ENCODE data around the gene CCDC174.

GRCh38 chr3:14634763-14635400 lies 16.7 kb upstream of the CCDC174 start:
- TF ChIP-seq POLR2A (IDR thresholded peaks at IDR 0.05; ENCODE audit: low read depth, low read length), result no peak
- no peak for TF ChIP-seq PAX5 (IDR thresholded peaks at IDR 0.05; ENCODE audit: insufficient read depth, low read length, severe bottlenecking)

All from GM12891 (cell line).